NB4 (cell line): ENCODE measurements around the gene LYPD5.

Experiments used
- CTCF ChIP-seq: IDR thresholded peaks from one replicate; pipeline ENCODE4 v1.5.1; 2012; ENCODE audit warnings: low read depth, low read length
- MYC ChIP-seq: IDR thresholded peaks from 2 replicates; pipeline ENCODE4 v1.6.1; 2011; ENCODE audit warnings: low read depth, low read length
- POLR2A ChIP-seq: IDR thresholded peaks from 2 replicates; pipeline ENCODE4 v1.6.1; 2011; ENCODE audit warnings: mild to moderate bottlenecking; ENCODE audit not compliant: insufficient read length; ENCODE audit errors: extremely low read depth

GRCh38 chr19:43799502-43800142 is 2.6 kb downstream of the LYPD5 start:
- TF ChIP-seq CTCF (no peak), MYC (no peak), POLR2A (no peak)
